GM21423 (cell line): ENCODE data around the gene CIP2A.
A peak's percentile ranks its signal among the peaks of the same experiment; 100 is the strongest.

ENCODE experiments used
- ATAC-seq: cut with Tn5 transposase; IDR thresholded peaks from one replicate; pipeline ENCODE4 v1.9.1; 2021; ENCODE audit warnings: mild to moderate bottlenecking, moderate library complexity; ENCODE audit not compliant: unreplicated experiment

CIP2A gene

DNA sequence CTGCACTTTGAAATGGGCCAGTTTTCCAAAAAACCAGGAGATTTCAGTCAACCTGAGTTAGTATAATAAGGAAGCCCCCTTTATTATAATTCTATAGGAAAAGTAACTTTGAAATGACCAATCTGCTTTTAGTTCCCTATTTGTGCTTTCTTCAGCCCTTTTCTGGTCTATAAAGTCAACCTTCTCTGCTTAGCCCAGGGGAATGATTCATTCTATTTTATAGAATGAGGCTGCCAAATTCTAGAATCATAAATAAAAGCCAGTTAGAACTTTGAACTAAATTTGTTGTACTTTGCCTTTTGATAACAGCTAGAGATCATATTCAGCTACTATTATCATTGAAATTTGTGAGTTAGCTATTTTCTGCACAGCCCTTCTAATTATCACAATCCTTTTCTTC lies 24.7 kb downstream of the CIP2A start:
- ATAC-seq, result no peak

DNA sequence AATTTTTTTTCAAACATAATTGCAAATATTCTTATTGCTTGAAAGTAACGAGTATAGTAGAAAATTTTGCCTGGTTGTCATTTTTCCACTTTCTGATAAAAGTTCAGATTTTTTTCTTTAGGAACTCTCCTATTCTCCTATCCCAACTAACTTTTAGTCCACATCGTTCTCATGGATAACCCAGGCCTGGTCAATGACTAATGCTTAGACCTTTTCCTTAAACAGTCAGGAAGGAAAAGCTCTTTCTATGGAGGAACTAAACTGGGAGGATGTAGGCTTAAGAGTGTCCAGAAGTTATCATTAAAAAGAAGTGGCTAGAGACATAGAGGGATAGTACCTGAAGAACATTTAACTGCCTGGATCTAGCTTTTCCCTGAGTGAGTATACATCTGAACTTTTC lies 26.7 kb downstream of the CIP2A start:
- ATAC-seq, result no peak

DNA sequence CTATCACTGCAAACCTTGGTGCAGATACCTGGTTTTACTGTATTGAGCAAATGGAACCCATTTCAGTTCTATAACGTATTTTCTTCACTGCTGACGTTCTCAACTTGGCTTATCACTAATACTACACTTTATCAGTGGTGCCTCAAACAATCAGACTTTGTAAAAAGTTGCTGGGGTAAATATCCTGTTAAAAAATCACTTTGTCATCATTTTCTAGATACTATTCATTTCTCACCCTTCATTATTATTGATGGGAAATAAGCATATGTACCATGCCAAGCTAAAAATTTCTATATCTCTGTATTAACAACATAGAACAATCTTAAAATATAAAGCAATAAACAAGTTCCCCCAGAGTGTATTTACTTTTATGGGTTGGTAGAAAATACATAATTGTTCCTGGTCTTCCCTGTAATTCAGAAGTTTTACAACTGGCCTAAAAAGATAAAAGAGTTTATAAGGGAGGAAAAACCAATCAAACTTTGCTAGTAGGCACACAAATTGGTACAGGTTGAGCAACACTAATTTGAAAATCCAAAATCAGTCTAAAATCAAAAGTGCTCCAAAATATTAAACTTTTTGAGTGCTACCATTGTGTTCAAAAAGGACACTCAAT lies 33.2 kb downstream of the CIP2A start:
- ATAC-seq, result no peak

DNA sequence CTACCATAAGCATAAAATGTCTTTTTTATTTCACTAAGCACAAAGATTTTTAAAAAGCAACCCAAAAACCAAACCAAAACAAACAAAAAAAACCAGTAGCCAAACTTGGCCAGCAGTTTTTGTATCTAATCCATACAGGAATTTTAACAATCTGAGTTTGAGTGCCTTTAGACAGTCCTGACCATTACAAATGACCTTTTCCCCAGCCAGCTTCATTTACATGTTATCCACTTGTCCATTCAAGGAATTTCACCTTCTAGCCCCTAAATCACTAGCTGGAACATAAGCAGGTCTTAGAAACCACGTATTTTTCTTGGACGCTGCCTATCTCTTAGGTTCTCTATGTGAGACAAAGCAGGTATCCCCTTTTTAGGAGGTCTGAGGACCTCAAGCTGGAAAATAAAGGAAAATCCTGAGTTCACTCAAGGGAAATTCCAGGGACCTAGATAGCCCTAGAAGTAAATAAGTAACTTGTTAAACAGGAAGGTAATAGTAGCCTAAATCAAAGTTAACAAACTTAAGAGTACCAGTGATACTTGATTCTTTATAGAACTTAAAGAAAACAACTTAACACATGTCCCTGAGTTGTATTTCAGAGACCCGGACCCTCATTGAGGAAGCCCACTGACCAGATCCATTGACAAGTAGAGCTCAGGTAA lies 34.2 kb downstream of the CIP2A start:
- no peak for ATAC-seq

DNA sequence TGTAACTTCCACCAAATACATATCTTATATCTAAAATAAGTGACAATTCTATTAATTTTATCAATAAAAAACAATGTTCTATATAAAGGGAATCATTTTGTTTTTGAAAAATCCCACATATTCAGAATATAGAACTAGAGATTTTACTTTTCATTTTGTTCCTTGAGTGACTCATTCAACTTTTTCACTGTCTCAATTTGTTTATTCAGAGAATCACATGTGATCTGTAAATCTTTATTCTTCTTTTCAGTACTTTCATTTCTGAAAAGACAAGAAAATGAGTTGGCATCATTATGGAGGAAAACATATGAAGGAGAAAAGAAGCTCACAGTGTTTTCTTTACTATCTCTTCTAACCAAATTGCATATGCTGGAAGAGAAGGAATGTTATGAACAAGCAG lies 35.0 kb downstream of the CIP2A start:
- no peak for ATAC-seq

DNA sequence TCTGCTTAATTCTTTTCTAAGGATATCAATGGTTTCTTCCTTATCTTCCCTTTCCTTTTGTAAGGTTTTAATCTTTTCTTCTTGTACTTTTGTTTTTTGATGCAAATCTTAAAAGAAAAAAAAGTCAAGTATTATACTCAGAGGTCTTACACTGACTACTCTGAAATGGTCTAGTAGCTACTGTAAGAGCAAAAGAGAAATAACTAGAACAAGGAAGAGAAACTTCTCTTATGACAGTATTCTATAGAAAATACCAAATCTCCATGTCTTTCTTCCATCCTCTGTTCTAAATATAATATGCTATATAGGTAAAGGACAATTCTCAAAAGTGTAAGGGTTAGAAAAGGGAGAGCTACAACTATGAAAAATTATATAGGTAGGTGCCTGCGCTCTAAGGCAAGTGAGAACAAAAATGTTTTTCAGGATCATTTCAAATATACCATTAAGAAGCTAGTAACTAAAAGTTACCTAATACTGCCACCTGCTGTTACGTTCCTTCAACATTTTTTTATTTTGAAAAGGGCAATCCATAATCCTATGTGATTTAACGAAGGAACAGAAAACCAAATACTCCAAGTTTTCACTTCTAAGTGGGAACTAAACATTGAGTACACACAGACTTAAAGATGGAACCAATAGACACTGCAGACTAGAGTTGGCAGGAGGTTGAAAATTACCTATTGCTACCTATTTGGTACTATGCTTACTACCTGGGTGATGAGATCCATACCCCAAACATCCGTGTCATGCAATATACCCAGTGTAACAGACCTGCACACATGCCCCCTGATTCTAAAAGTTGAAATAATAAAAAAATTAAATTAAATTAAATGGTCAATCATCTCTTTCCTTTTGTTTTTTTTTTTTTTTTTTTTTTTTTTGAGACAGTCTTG lies 36.7 kb downstream of the CIP2A start:
- ATAC-seq, result no peak

DNA sequence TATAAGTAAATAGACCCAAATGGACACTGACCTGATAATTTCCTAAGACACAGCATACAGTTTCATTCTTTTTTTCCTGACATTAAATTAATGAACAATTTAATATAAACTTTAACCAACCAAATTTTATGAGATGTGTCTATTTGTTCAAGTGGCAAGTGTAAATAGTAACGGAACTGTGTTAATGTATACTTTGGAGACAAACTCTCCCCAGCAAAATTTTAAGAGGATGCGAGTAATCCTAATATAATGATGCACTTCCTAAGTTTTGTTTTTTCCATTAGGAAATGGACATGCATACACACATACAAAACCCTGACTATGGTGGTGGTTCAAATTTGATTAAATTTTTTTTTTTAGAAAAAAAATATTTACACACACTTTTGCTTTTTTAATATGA lies 40.4 kb downstream of the CIP2A start:
- ATAC-seq, result no peak

DNA sequence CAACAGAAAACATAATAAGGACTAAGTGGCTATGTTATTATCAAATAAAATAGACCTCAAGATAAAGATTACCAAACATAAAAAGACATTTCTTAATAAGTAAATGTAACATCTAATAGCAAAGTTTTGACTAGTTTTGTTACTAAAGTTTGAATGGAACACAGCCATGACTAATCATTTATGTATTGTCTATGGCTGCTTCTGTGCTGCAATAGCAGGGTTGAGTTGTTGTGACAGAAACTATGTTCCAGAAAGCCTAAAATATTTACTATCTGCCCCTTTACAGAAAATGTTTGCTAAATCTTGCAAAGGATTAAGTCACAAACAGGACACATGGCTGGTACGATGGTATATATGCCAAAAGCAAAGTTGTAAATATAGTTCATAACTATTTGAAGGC lies 40.9 kb downstream of the CIP2A start:
- ATAC-seq, result no peak

DNA sequence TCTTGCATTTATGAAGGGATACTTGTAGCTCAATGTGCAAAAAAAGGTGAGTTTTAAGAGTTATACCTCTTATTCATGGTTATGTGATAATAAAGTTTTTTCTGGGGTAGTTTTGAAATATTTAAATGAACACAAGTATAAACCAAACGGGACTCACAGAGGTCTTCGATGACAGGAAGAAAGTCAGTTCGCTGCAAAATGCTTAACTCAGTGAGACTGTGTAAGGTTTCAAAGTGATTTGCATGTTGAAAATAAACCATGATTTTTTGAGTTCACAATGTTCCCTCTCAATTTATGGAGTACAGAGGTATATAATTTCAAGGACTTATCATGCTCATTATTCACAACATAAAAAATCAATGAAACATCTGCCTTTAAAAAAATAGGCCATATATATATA lies 42.5 kb downstream of the CIP2A start:
- no peak for ATAC-seq

DNA sequence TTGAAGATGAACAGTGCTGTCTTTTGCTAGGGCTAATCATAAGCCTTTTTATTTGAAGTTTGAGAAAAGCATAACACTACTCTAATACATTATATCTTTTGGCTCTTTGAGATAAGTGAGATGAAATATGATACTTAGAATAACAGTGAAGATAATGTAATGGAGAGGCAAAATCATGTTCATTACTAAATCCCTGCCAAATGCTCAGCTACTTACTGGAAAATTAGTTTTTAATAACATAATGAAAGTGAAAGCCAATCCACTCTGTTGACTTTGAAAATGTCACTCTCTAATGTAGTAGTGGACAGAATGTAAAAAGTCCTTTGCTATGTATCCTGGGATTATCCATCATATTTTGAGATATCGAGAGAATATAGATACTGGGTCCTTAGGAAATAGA lies 43.0 kb downstream of the CIP2A start:
- no peak for ATAC-seq

DNA sequence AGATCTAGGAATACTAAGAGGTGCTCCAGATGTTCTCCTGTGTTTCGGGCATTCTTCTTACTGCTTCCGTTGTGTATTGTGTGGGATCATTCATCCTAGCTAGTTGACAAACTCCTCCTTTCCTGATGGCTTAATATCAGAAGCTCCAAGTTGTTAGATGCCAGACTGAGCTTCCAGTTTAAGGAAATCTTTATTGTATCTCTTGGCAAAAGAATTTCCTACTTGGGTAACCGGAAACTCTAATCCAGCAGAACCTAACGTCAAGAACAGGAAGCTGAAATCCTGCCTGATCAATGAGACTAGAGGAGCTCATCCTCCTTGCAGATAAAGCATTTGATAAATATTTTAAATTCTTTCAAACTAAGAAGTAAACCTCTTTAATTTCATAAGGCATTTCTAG lies 51.2 kb downstream of the CIP2A start:
- ATAC-seq, result no peak

DNA sequence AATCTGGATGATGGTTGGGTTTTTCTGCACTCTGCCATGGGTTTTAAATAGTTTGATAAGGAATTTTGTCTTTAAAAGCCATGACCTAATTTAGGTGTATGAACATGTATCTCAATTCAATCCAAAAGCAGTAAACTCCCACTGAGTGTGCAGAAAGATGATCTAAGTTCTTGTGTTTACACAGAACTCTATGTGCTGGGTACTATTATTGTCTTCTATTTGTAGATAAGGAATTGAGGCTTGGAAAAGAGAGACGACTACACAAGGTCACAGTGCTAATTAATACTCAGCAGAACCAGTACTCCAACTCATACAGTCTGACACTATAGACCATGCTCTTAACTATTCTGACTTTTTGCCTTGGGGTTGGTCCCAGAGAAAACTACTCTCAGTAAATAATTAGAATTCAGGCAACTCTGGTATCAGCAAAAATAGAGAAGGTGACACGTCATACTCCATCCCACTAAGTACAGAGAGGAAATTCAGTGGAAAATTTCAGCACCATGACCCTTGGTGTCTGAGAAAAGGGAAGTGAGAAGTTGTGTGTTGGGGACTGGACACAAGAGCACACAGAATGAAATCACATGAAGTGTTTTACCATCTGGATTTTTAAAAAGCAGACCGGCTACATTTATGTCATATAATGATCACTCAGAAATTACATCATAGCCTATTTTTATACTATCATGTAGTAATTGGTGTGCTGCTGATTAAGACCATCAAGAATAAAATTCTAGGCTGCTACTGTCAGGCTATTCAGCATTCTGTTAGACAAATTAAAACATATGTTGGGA lies 60.6 kb downstream of the CIP2A start:
- peak; percentile 88 for ATAC-seq

DNA sequence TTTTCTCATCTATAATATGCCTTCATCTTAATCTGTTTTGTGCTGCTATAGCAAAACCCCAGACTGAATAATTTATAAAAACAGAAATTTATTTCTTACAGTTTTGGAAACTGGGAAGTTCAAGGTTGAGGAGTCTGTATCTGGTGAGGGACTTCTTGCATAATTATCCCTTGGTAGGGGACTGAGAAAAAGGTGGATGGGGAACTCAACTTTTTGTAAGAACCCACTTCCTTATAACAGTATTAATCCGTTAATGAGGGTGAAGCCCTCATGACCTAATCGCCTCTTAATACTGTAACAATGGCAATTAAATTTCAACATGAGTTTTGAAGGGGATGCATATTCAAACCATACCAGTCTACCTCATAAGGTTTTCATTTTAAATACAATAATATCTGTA lies 61.4 kb downstream of the CIP2A start:
- no peak for ATAC-seq

DNA sequence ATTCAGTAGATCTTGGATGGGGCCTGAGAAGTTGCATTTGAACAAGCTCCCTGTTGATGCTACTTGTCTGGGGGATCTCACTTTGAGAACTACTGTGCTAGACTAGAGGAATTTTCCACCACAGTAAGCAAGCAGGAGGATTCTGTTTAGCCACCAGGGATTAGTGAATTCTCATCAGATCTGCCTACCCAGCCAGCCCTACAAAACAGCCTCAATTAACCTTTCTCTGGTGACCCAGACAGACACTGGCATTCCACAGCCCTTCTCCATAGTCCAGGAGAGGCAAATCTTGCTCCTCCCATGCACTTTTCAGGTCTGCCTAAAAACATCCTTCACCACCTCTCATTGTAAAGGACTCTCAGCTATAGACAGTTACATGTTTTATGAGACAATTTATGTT lies 62.1 kb downstream of the CIP2A start:
- ATAC-seq, result no peak

DNA sequence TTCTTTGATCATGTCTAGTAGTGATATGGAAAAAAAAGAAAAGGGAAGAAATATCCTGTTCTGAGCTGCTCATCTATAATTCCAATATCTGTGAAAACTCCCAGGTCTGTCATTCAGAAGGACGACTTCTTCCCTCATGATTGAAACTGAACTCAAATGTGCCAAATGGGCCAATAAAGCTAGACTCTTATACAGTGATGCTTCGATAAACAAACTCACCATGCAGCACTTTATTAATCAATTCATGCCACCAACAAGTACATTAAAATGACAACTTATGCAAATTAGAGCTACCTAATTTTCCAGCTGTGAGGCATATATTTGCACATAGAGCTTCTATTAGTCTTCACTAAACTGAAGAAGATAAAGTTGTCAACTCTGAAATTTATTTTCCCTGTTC lies 63.3 kb downstream of the CIP2A start:
- ATAC-seq, result no peak

DNA sequence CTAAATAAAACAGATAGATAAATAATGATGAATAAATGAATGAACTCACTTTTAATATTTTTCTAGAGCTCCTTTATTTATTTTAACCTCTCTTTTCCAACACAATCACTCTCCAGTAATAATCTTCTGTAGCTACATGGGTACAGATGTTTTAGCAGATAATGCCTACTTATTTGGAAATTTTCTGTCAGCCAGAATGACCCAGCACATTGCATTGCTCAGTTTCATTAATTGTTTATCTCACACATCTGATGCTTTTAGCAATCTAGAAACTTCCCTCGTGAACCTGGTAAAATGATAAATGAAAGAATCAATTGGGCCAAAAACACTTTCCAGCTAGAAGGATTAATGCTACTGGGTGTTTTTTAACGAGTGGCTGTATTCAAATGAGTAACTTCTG lies 64.0 kb downstream of the CIP2A start:
- ATAC-seq, result no peak

DNA sequence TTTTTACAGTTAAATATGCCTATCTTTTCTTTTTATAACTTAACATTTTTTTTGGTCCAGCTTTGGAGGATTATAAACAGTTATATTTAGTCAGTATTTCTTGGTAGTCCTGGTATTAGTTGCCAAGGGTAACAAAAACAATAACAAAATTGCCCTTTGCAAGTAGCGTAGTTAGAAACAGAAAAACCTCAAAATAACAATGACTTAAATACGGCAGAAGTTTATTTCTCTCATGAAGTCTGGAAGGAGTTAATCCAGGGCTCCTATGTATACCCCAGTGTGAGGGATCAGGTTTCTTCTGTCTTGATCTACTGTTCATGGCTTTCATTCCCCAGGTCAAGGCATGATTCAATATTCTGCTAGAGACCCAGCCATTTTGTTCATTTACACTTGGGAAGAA lies 64.7 kb downstream of the CIP2A start:
- no peak for ATAC-seq

DNA sequence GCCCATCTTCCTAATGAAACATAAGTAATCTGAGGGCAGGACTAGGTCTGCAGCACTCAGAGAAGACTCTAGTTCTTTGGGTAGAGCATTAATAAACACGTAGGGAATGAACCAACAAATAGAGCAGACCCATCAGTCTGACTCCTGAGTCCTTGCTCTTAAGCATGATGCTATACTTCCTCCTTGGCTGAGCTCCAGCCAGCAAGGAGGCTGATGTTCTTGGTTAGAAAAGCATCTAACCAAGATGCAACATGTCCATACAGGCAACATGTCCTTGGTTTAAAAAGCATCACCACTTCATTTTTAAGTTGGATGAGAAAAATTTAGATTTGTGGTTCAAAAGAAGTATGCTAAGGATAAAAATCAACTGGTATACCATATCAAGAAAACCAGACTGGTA lies 70.3 kb downstream of the CIP2A start:
- ATAC-seq, result no peak

DNA sequence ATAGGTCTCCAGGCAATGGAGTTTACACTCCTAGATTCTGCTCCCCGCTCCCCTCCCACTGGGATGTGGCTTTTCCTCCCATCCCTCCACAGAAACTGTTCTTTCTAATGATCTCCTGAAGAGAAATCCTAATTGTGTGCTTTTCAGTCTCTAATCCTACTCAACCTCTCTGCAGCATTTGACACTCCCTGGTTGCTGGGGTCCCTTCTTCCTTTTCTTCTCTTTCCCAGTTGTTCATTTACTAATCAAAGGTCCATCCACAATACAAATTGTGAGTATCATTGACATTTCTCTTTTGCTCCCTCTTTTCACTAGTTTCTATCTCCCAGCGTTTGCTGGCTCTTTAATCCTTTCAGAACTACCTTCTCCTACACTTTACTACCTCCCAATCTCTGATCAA lies 72.4 kb downstream of the CIP2A start:
- no peak for ATAC-seq

DNA sequence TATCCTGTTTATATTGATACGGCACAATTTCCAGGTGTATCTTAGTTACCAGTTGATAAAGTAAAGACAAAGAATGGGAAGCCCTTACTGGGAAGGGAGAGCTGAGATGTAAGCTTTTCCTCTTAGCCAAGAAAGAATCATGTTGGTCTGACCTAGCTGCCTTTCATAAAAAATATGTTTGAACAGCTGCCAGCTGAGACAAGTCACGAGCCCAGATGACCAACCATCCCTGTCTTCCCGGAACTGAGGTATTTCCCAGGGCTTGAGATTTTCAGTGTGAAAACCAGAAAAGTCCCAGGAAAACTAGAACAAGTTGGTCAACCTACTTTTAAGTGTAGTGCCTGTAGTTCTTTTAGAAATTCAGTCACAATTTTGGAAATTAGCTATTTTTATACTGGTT lies 75.3 kb downstream of the CIP2A start:
- ATAC-seq, result no peak

DNA sequence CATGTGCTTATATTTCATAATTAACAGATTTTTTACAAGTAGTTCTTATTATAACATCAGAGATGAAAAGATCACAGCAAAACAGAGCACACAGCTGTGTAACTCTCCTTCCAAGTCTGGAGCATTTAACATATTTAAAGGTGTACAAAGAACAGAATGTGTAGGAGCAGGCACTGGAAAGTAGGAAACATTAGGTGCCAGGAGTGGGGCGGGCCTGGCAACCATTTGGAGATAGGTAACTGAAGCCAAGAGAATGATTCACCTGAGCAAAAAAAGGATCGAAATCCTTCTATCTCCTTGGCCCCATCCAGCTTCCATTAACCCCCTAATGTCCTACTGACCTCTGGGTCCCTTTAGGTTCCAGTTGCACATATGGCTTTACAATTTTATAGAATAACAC lies 76.6 kb downstream of the CIP2A start:
- no peak for ATAC-seq
